K562 (cell line): ENCODE data around the gene GATAD1. TPM values are rescaled to one million over a fixed set of nuclear protein-coding genes. Genes with fewer than 3 reads are reported as not detected.
"Not testable (repeated sequence)": the region's sequence is repeated elsewhere in the genome, so short reads cannot be mapped to it uniquely, and the experiment has no call there.

ENCODE experiments used
- ATAC-seq: fragments of 200-7000 bp; cut with Tn5 transposase; 3 replicates; pipeline ENCODE4 v1.9.1; 2020; ENCODE audit warnings: moderate library complexity
- BruUV-seq: library from RNA; stranded (reverse); fragments of 400-500 nt; replicated peaks from 2 replicates; lab custom pipeline; 2021; lab: Mats Ljungman, UMichigan
- CTCF ChIA-PET: fragments of 300-600 bp; formaldehyde crosslinking; extraction: SDS; loops from one replicate; lab custom pipeline; 2021; ENCODE audit warnings: low intra/inter-chr PET ratio; lab: Yijun Ruan, JAX
- POLR2A ChIA-PET: fragments of 300-600, 350-650 bp; sonication (Branson Sonifier 250); formaldehyde crosslinking; extraction: SDS; loops from one replicate; lab custom pipeline; 2021; ENCODE audit warnings: antibody characterized with exemption, inconsistent platforms; lab: Yijun Ruan, JAX
- DNase-seq, 4 experiments: peaks; one replicate each; pipeline versions ENCODE4 v3.0.0 to v3.0.0-alpha.2; 2011 to 2018; ENCODE audit warnings: low spot score in 3 of 4, mixed read lengths in 3 of 4; ENCODE audit errors: extremely low read depth in 1 of 4
- FAIRE-seq: peaks from 2 replicates; lab custom pipeline; 2011; peaks lifted over from hg19 to GRCh38; lab: Jason Lieb, UNC
- H2AFZ ChIP-seq: 2 replicates; pipeline ENCODE4 v1.6.0; 2011; ENCODE audit warnings: low read depth, low read length, control low read depth, inconsistent platforms
- H3K27ac ChIP-seq: fragments of 200-600 bp; 3 replicates; pipeline ENCODE4 v1.8.0; 2011; ENCODE audit warnings: low read depth, mild to moderate bottlenecking, control low read depth, inconsistent platforms, low read length, moderate library complexity, mixed read lengths; ENCODE audit errors: extremely low read depth
- H3K27me3 ChIP-seq, 2 experiments: fragments of 300-600 bp in 1 of 2; 2 replicates in 1 of 2; 3 replicates in 1 of 2; pipeline versions ENCODE4 v1.6.0 to v1.8.0; 2011; ENCODE audit warnings: inconsistent platforms in 2 of 2, low read length in 2 of 2, mild to moderate bottlenecking in 1 of 2, mixed read lengths in 1 of 2, moderate library complexity in 1 of 2; ENCODE audit not compliant: control insufficient read depth in 2 of 2, insufficient read depth in 2 of 2
- H3K36me3 ChIP-seq: fragments of 300-600 bp; 3 replicates; pipeline ENCODE4 v1.8.0; 2011; ENCODE audit warnings: mild to moderate bottlenecking, low read length, inconsistent platforms; ENCODE audit not compliant: control insufficient read depth, insufficient read depth
- H3K4me1 ChIP-seq, 2 experiments: fragments of 200-600 bp in 1 of 2; replicated peaks in 1 of 2; 2 replicates in 1 of 2; 3 replicates in 1 of 2; pipeline versions ENCODE4 v1.5.1 to v1.8.0; 2011; ENCODE audit warnings: inconsistent platforms in 2 of 2, low read length in 2 of 2, mild to moderate bottlenecking in 1 of 2, mixed read lengths in 1 of 2, moderate library complexity in 1 of 2; ENCODE audit not compliant: control insufficient read depth in 2 of 2, insufficient read depth in 2 of 2
- H3K4me2 ChIP-seq: 2 replicates; pipeline ENCODE4 v1.6.1; 2011; ENCODE audit warnings: low read length, control low read depth, inconsistent platforms, mixed read lengths; ENCODE audit not compliant: insufficient read depth
- H3K4me3 ChIP-seq: fragments of 200-600 bp; sonication (generic), shearing (Covaris generic); 2 replicates; pipeline ENCODE4 v1.5.1; 2016; ENCODE audit warnings: control low read depth, inconsistent platforms
- H3K79me2 ChIP-seq: fragments of 200-600 bp; 3 replicates; pipeline ENCODE4 v1.8.0; 2011; ENCODE audit warnings: low read length, inconsistent platforms; ENCODE audit not compliant: control insufficient read depth, insufficient read depth
- H3K9ac ChIP-seq, 2 experiments: 2 replicates each; pipeline versions ENCODE4 v1.6.0 to v1.6.1; 2011; ENCODE audit warnings: low read depth in 2 of 2, low read length in 2 of 2, control low read depth in 1 of 2, inconsistent platforms in 1 of 2, mild to moderate bottlenecking in 1 of 2, mixed read lengths in 1 of 2; ENCODE audit not compliant: insufficient read depth in 1 of 2
- H3K9me1 ChIP-seq: one replicate; pipeline ENCODE4 v1.6.0; 2011; ENCODE audit warnings: inconsistent platforms, mild to moderate bottlenecking, low read length, moderate library complexity; ENCODE audit not compliant: control insufficient read depth, insufficient read depth
- H3K9me3 ChIP-seq: replicated peaks from 2 replicates; pipeline ENCODE4 v1.5.1; 2011; ENCODE audit warnings: low read depth, low read length, inconsistent platforms; ENCODE audit not compliant: control insufficient read depth, insufficient read depth
- H4K20me1 ChIP-seq: replicated peaks from 2 replicates; pipeline ENCODE4 v1.6.1; 2011; ENCODE audit warnings: low read length, inconsistent platforms, mixed read lengths; ENCODE audit not compliant: control insufficient read depth, insufficient read depth
- ARID1B ChIP-seq: fragments of 450-650 bp; IDR thresholded peaks from 2 replicates; pipeline ENCODE4 v1.6.1; 2016; ENCODE audit warnings: antibody characterized with exemption, mild to moderate bottlenecking, inconsistent platforms
- CBFA2T3 ChIP-seq: fragments of 450-650 bp; IDR thresholded peaks from 2 replicates; pipeline ENCODE4 v1.6.1; 2017
- CXXC5 ChIP-seq: fragments of 250-450 bp; sonication (Bioruptor Pico); IDR thresholded peaks from 2 replicates; pipeline ENCODE4 v1.8.0; 2022; ENCODE audit warnings: inconsistent platforms, mild to moderate bottlenecking, moderate library complexity
- DPF2 ChIP-seq: fragments of 450-650 bp; IDR thresholded peaks from 2 replicates; pipeline ENCODE4 v1.6.1; 2016
- KDM1A ChIP-seq, 2 experiments: fragments of 450-650 bp; IDR thresholded peaks; 2 replicates each; pipeline ENCODE4 v1.6.1; 2016; ENCODE audit warnings: mild to moderate bottlenecking in 2 of 2
- NCOR1 ChIP-seq: fragments of 450-650 bp; IDR thresholded peaks from 2 replicates; pipeline ENCODE4 v1.6.1; 2016; ENCODE audit warnings: mild to moderate bottlenecking, moderate library complexity
- SMARCA4 ChIP-seq: fragments of 450-650 bp; IDR thresholded peaks from 2 replicates; pipeline ENCODE4 v1.6.1; 2016
- SMARCE1 ChIP-seq: fragments of 450-650 bp; IDR thresholded peaks from 2 replicates; pipeline ENCODE4 v1.7.1; 2016; ENCODE audit warnings: mild to moderate bottlenecking
- TAL1 ChIP-seq: fragments of 450-650 bp; IDR thresholded peaks from 2 replicates; pipeline ENCODE4 v1.6.1; 2016; ENCODE audit warnings: mild to moderate bottlenecking
- VEZF1 ChIP-seq: fragments of 200-800 bp; sonication (Bioruptor generic); IDR thresholded peaks from 2 replicates; pipeline ENCODE4 v1.6.1; 2017; ENCODE audit warnings: missing genetic modification characterization, missing compliant biosample characterization
- ZNF263 ChIP-seq: sonication (generic); formaldehyde crosslinking; IDR thresholded peaks from 2 replicates; pipeline ENCODE4 v1.8.0; 2022; ENCODE audit warnings: mild to moderate bottlenecking, missing genetic modification reagents, borderline replicate concordance
- WGBS: fragments of 100-300 bp; shearing (Covaris generic); methylation state at CpG from one replicate; pipeline ENCODE4 v1.1.6; 2016; ENCODE audit warnings: low coverage, mixed read lengths; ENCODE audit not compliant: insufficient coverage; ENCODE audit errors: missing lambda C conversion rate; 5-methylcytosine and 5-hydroxymethylcytosine counted together
- in situ Hi-C: fragments of 300-500 bp; cut with MboI; formaldehyde crosslinking; loops from 4 replicates; pipeline ENCODE4 v1.15.0; 2018; ENCODE audit warnings: inconsistent platforms, mixed read lengths
- intact Hi-C: fragments of 100-400 bp; cut with micrococcal nuclease; formaldehyde crosslinking; loops from 2 replicates; pipeline ENCODE4 v1.14.2; 2022
- polyA plus RNA-seq, 8 experiments: library from polyadenylated mRNA; depleted of rRNA in 4 of 8; stranded (reverse) in 5 of 8; unstranded in 3 of 8; fragments of >200 nt; fragmentation: Nextera tagmentation in 2 of 8; fragmentation: Illumina TruSeq in 1 of 8; extraction: Ambion mirVana in 2 of 8; extraction: Trizol in 1 of 8; gene quantifications; 2 replicates each; pipeline versions ENCODE4 v1.2.1 to v1.2.3, GENCODE V29; 2011 to 2014; ENCODE audit warnings: inconsistent platforms in 1 of 8, missing spikeins in 1 of 8
- total RNA-seq, 7 experiments: library from RNA; depleted of rRNA in 6 of 7; stranded (reverse); fragments of >200 nt in 6 of 7; fragmentation: Illumina TruSeq in 2 of 7; extraction: Trizol in 2 of 7; gene quantifications; 2 replicates each; pipeline versions ENCODE4 v1.2.1 to v1.2.3, GENCODE V29; 2011 to 2021; ENCODE audit warnings: low replicate concordance in 1 of 7

The GATAD1 gene
- total and polyA plus RNA-seq, 9 of the 15 experiments (the other 6 are each of a cell fraction or from before 2014, with no cell fraction given) = 9.3 to 67.7 (median 34.3) TPM

GRCh38 chr7:92483624-92484023 lies 36.3 kb downstream of the GATAD1 start:
- Histone ChIP-seq H2AFZ (peak overlapping the region; percentile 34; the same call in 1 of the 2 replicates), H3K36me3 (peaks cover 19% of the 10 kb centered on the region; the same call in 2 of the 3 replicates)
- peak; percentile 87 for TF ChIP-seq ZNF263 (CRISPR knock-in tag)
- peak; percentile 74 for TF ChIP-seq ARID1B
- peak; percentile 28; the same call in 1 of the 2 replicates for TF ChIP-seq TAL1
- TF ChIP-seq VEZF1 (CRISPR knock-in tag) = 0 out of 2 replicates have a peak, but pooled peaks have one; percentile 20
- TF ChIP-seq KDM1A (IDR thresholded peaks at IDR 0.05) = peak in 1 of 2 experiments; percentile 42; a peak in 1 of 4 replicates
- peak; percentile 74 for TF ChIP-seq DPF2
- peak; percentile 58; the same call in 1 of the 2 replicates for TF ChIP-seq SMARCA4
- peak; percentile 36; the same call in 1 of the 2 replicates for TF ChIP-seq CXXC5 (CRISPR knock-in tag)
- peak; percentile 32; the same call in 1 of the 2 replicates for TF ChIP-seq CBFA2T3
- peak; percentile 33 for TF ChIP-seq NCOR1
- 0 out of 2 replicates have a peak, but pooled peaks have one; percentile 22 for TF ChIP-seq SMARCE1
- ATAC-seq, H3K4me3 ChIP-seq, H3K4me2 ChIP-seq, H3K4me1 ChIP-seq, BruUV-seq, CTCF ChIA-PET, in situ Hi-C loops, FAIRE-seq, H3K79me2 ChIP-seq, H3K9me3 ChIP-seq, H3K27ac ChIP-seq, H3K9ac ChIP-seq, H3K27me3 ChIP-seq, H4K20me1 ChIP-seq, H3K9me1 ChIP-seq: not testable (repeated sequence)
- 4% methylated on average over 5 of the region's 6 CpGs for WGBS
- DNase-seq = peak in 1 of 4 experiments; percentile 52
- POLR2A ChIA-PET = interaction anchor here (0.6 to 1.1 kb wide), 3 partner anchors 14 to 1244 kb away, joined by 3 read pairs; no protein-coding TSS in a partner anchor
- intact Hi-C loops = loop anchor here (10.0 kb wide), 1 partner anchor 81 kb away; no protein-coding TSS in a partner anchor

GRCh38 chr7:92484226-92484625 lies 36.9 kb downstream of the GATAD1 start:
- H3K27me3 ChIP-seq, H3K4me2 ChIP-seq, H3K4me3 ChIP-seq, H3K9me1 ChIP-seq, H3K27ac ChIP-seq, ATAC-seq, DNase-seq, FAIRE-seq, H3K9me3 ChIP-seq, H3K79me2 ChIP-seq, BruUV-seq, CTCF ChIA-PET, H4K20me1 ChIP-seq, H3K4me1 ChIP-seq, H3K9ac ChIP-seq, in situ Hi-C loops, H2AFZ ChIP-seq: not testable (repeated sequence)
- 75% methylated on average over 6 of the region's 6 CpGs for WGBS
- peaks cover 21% of the 10 kb centered on the region; the same call in 2 of the 3 replicates for H3K36me3 ChIP-seq
- POLR2A ChIA-PET = interaction anchor here (0.8 to 1.1 kb wide), 2 partner anchors 14 to 188 kb away, joined by 3 read pairs; no protein-coding TSS in a partner anchor
- intact Hi-C loops = loop anchor here (10.0 kb wide), 1 partner anchor 81 kb away; no protein-coding TSS in a partner anchor
